ENCODE data around the gene TCEANC2.

- TF ChIP-seq CTCF (conservative IDR thresholded peaks at IDR 0.05 in 1 of 2, IDR thresholded peaks at IDR 0.05 in 1 of 2; ENCODE audit: extremely low read depth in 1 of 2, insufficient read depth in 1 of 2, low read depth in 1 of 2, low read length in 2 of 2): no peak
- no peak for TF ChIP-seq EZH2 (IDR thresholded peaks at IDR 0.05; ENCODE audit: borderline replicate concordance, low read length)
Measured at GRCh38 chr1:54149734-54150133, 96.3 kb downstream of the TCEANC2 start.
